ENCODE data around the gene GCH1. TPM values are rescaled to one million over a fixed set of nuclear protein-coding genes. Genes with fewer than 3 reads are reported as not detected.

The GCH1 gene
- polyA plus RNA-seq, 2 of the 4 experiments (the other 2 are of a cell fraction), result 2.9 to 5.0 TPM

DNA sequence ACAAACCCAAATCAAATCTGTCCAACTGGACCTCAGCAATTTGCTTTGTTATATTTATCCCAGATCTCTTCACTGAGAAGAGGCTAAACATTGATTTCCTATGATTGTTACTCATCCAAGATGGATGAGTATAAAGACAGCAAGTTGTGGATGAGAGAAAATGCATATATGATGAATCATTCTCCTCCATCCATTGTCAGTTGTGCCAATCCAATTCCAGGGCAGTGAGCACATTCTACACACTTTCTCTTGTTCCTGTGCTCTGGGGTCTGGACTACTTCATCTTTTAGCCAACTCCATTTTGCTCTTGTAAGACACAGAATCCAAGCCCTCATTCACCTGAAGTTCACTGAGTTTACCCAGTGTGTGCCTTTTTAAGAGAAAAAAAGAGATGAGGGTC is 105.7 kb downstream of the GCH1 start:
- TF ChIP-seq RNF2 (IDR thresholded peaks at IDR 0.05; ENCODE audit: borderline replicate concordance, low read depth) (no peak), NR3C1 (IDR thresholded peaks at IDR 0.05) (no peak), PHF8 (IDR thresholded peaks at IDR 0.05; ENCODE audit: borderline replicate concordance, low read depth) (no peak), FOSL2 (IDR thresholded peaks at IDR 0.05) (no peak), FOSL2 (CRISPR knock-in tag; IDR thresholded peaks at IDR 0.05) (peak; percentile 35; the same call in 1 of the 2 replicates)
- Histone ChIP-seq H3K4me1 (no peaks in the 10 kb centered on the region), H3K9me3 (peaks cover 9% of the 10 kb centered on the region; the same call in 2 of the 3 replicates), H3K27ac (no peak overlapping the region), H3K4me3 (no peak overlapping the region), H3K4me2 (no peak overlapping the region)
- ATAC-seq, result peak; percentile 45 to 59; a peak in 3 of 6 replicates
- no peak for DNase-seq (ENCODE audit: low read depth in 1 of 2, low spot score in 1 of 2)
- ChIA-PET CTCF (interaction anchor here (0.6 to 17.9 kb wide), 3 partner anchors 9 to 92 kb away, joined by 3 to 159 read pairs (median 9); no protein-coding TSS in a partner anchor), POLR2A (no interaction called here)
- FAIRE-seq, result no peak

DNA sequence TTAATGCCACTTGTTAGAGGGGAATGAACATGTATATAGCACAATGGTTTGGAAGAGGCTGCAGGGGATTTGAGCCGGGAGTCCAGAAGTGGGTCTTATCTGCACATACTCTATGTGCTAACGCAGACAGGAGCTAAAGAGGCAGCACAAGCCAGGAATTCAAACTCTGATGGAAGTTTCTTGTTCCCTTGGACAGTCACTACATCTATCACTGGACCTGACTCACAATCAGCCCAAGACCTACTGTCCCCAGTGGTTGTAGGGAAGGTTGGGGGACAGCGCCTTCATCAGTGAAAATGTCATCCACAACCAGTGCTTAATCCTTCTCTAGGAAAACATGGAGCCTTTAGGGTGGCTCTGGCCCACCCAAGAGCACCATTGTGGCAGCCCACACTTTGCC is 107.8 kb downstream of the GCH1 start:
- WGBS (ENCODE audit: missing lambda C conversion rate), result 96% methylated on average over 3 of the region's 3 CpGs
- CTCF ChIA-PET, result interaction anchor here (0.6 to 17.9 kb wide), 4 partner anchors 9 to 447 kb away, joined by 3 to 159 read pairs (median 70); no protein-coding TSS in a partner anchor
- ATAC-seq, result no peak

DNA sequence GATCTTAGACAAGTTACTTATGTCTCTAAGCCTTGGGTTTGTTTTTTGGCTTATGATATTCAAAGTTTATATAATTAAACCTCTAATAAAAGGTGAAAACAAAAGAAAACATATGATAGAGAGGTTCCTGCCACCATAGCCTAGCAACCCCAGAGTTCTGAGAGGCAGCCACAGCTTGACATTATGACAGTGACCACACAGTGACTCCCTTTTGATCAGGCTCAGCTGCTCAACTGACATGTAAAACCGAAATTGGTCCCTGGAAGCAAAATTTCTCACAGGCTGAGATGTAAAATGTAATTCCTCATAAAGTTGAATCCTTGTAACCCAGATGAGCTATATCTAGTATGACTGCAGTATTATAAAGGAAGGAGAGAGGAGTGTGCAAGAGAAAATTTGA is 108.5 kb downstream of the GCH1 start:
- H3K27ac ChIP-seq, result no peak overlapping the region
- H3K4me2 ChIP-seq, result no peak overlapping the region
- ChIA-PET POLR2A (no interaction called here), CTCF (interaction anchor here (0.6 to 17.9 kb wide), 5 partner anchors 8 to 446 kb away, joined by 3 to 159 read pairs (median 5); no protein-coding TSS in a partner anchor)
- no peak for DNase-seq (ENCODE audit: low read depth in 1 of 2, low spot score in 1 of 2)
- FAIRE-seq, result no peak
- WGBS (ENCODE audit: missing lambda C conversion rate), result 19% methylated on average over 1 of the region's 1 CpG
- peaks cover 9% of the 10 kb centered on the region; the same call in 2 of the 3 replicates for H3K9me3 ChIP-seq
- H3K4me3 ChIP-seq, result no peak overlapping the region
- no peaks in the 10 kb centered on the region for H3K4me1 ChIP-seq
- no peak for ATAC-seq
- TF ChIP-seq CEBPB (IDR thresholded peaks at IDR 0.05), result no peak
- TF ChIP-seq RARB (CRISPR knock-in tag; IDR thresholded peaks at IDR 0.05), result no peak
- no peak for TF ChIP-seq RCOR1 (IDR thresholded peaks at IDR 0.05; ENCODE audit: low read depth, low read length)
- TF ChIP-seq TP53 (CRISPR knock-in tag; IDR thresholded peaks at IDR 0.05), result no peak
- TF ChIP-seq POLR2A (IDR thresholded peaks at IDR 0.05; ENCODE audit: low read length), result no peak
- no peak for TF ChIP-seq EHF (CRISPR knock-in tag; IDR thresholded peaks at IDR 0.05)
- no peak for TF ChIP-seq ZSCAN20 (CRISPR knock-in tag; IDR thresholded peaks at IDR 0.05)
- no peak for TF ChIP-seq BHLHE40 (IDR thresholded peaks at IDR 0.05; ENCODE audit: low read depth, low read length)
- no peak for TF ChIP-seq ZFP36 (IDR thresholded peaks at IDR 0.05; ENCODE audit: borderline replicate concordance, partially characterized antibody)
- TF ChIP-seq SMC3 (IDR thresholded peaks at IDR 0.05), result no peak

More for the DNA sequence above, 107.8 kb downstream of the GCH1 start:
- POLR2A ChIA-PET, result no interaction called here
- Histone ChIP-seq H3K27ac (no peak overlapping the region), H3K4me1 (no peaks in the 10 kb centered on the region), H3K4me2 (no peak overlapping the region), H3K9me3 (peaks cover 9% of the 10 kb centered on the region; the same call in 2 of the 3 replicates), H3K4me3 (no peak overlapping the region)
- TF ChIP-seq RARB (CRISPR knock-in tag; IDR thresholded peaks at IDR 0.05) (no peak), JUN (IDR thresholded peaks at IDR 0.05) (no peak), KDM5A (IDR thresholded peaks at IDR 0.05) (no peak), FOSB (CRISPR knock-in tag; IDR thresholded peaks at IDR 0.05) (no peak), FOSL2 (IDR thresholded peaks at IDR 0.05) (no peak), FOSL2 (CRISPR knock-in tag; IDR thresholded peaks at IDR 0.05) (no peak), JUNB (IDR thresholded peaks at IDR 0.05) (no peak), CEBPB (IDR thresholded peaks at IDR 0.05) (no peak), FOXS1 (CRISPR knock-in tag; IDR thresholded peaks at IDR 0.05) (no peak)
- TF ChIP-seq, protein P1, sequence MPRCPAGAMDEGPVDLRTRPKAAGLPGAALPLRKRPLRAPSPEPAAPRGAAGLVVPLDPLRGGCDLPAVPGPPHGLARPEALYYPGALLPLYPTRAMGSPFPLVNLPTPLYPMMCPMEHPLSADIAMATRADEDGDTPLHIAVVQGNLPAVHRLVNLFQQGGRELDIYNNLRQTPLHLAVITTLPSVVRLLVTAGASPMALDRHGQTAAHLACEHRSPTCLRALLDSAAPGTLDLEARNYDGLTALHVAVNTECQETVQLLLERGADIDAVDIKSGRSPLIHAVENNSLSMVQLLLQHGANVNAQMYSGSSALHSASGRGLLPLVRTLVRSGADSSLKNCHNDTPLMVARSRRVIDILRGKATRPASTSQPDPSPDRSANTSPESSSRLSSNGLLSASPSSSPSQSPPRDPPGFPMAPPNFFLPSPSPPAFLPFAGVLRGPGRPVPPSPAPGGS (IDR thresholded peaks at IDR 0.05), result no peak
- FAIRE-seq (no peak), DNase-seq (ENCODE audit: low read depth in 1 of 2, low spot score in 1 of 2) (no peak)

DNA sequence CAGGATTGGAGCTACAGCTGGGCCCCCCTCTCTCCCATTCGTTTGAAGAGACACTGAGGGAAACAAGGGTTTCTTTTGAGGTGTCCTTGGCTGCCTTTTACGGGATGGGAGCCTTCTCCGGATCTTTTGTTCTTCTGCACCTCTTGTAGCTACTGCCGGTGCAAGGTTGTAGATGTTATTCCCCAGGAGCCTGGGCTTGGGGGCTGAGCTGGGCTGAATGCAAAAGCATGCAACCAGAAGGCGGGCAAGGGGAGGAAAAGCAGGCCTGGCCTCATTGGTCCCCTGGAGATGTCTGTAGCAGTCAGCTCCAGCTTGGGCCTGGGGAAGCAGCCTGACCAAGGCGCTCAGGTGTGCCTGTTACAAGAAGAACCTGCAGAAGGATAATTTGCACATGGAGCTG is 110.3 kb downstream of the GCH1 start:
- ChIA-PET CTCF (interaction anchor here (1.2 to 17.9 kb wide), 5 partner anchors 14 to 228 kb away, joined by 3 to 159 read pairs (median 8); partner anchors contain the start of gene SAMD4A), POLR2A (no interaction called here)
- TF ChIP-seq KDM5A (IDR thresholded peaks at IDR 0.05), result no peak
- no peak for TF ChIP-seq ZNF302 (CRISPR knock-in tag; IDR thresholded peaks at IDR 0.05)
- TF ChIP-seq RAD21 (conservative IDR thresholded peaks at IDR 0.05 in 1 of 2, IDR thresholded peaks at IDR 0.05 in 1 of 2), result no peak
- TF ChIP-seq BHLHE40 (IDR thresholded peaks at IDR 0.05; ENCODE audit: low read depth, low read length), result no peak
- TF ChIP-seq EP300 (IDR thresholded peaks at IDR 0.05), result no peak
- no peak for TF ChIP-seq POLR2A (IDR thresholded peaks at IDR 0.05; ENCODE audit: low read length)
- no peak for TF ChIP-seq RFX5 (IDR thresholded peaks at IDR 0.05)
- Histone ChIP-seq H3K4me3 (no peak overlapping the region), H3K4me2 (no peak overlapping the region), H3K4me1 (no peaks in the 10 kb centered on the region), H3K27ac (no peak overlapping the region), H3K9me3 (peaks cover 9% of the 10 kb centered on the region; the same call in 2 of the 3 replicates)
- 81% methylated on average over 6 of the region's 6 CpGs for WGBS (ENCODE audit: missing lambda C conversion rate)
- DNase-seq (ENCODE audit: low read depth in 1 of 2, low spot score in 1 of 2), result no peak
- no peak for FAIRE-seq
- ATAC-seq, result no peak

All from A549 (cell line).